GM19455 (cell line): ENCODE measurements around the gene SDF2.

Experiments used
- ATAC-seq: cut with Tn5 transposase; IDR thresholded peaks from one replicate; pipeline ENCODE4 v1.9.1; 2021; ENCODE audit not compliant: unreplicated experiment

The SDF2 gene

DNA sequence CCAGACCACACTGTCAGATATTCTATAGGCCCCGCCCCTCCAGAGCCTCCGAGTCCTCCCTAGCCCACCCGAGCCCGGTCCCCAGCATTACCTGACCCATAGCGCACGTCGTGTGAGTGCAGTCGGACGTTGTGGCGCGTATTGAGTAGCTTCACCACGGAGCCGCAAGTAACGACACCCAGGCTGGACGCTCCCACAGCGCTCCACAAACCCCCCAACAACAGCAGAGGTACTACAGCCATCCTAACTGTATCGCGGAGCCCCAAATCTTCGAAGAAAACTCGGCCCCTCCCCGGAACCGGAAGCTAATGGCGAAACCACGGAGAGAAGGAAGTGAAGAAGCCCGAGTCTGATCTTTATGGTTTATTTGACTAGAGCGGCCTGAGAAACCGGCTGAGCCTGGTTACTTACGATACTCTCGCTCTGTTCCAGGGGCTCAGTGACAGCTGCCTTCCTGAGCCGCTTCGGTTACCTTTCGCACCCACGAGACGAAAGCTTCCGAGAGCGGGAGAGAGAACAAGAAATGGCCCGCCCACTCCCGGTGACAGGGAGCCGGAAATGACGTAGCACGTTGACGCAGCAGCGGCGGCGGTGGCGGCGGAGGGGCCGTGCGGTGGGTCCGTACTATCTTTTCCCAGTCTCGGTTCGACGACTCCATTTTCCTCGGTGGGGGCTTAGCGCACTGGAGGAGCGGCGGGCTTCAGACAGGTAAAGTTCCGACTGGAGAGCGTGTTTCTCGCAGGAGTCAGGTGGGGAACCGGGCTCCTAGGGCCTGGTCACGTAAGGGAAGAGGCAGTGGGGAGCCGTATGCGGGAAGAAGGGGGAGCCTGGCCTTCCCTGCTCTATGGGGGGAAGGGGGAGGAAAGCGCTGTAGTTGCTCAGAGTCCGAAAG is at the start of gene SDF2, which contains the start of gene SUPT6H:
Gene SDF2 (minus strand): TSS at position 272 of the 892 bp plus-strand sequence. CDS start 30 bp downstream, at position 242.
Gene SUPT6H (plus strand): TSS at position 571 of the 892 bp plus-strand sequence. CDS start 11,197 bp downstream, outside the sequence.
- peak; percentile 85 for ATAC-seq

- peak; percentile 74 for ATAC-seq
Observed at GRCh38 chr17:28710861-28711722, 49.4 kb upstream of the SDF2 start.

- ATAC-seq: no peak
Observed at GRCh38 chr17:28707339-28707720, 45.6 kb upstream of the SDF2 start.

DNA sequence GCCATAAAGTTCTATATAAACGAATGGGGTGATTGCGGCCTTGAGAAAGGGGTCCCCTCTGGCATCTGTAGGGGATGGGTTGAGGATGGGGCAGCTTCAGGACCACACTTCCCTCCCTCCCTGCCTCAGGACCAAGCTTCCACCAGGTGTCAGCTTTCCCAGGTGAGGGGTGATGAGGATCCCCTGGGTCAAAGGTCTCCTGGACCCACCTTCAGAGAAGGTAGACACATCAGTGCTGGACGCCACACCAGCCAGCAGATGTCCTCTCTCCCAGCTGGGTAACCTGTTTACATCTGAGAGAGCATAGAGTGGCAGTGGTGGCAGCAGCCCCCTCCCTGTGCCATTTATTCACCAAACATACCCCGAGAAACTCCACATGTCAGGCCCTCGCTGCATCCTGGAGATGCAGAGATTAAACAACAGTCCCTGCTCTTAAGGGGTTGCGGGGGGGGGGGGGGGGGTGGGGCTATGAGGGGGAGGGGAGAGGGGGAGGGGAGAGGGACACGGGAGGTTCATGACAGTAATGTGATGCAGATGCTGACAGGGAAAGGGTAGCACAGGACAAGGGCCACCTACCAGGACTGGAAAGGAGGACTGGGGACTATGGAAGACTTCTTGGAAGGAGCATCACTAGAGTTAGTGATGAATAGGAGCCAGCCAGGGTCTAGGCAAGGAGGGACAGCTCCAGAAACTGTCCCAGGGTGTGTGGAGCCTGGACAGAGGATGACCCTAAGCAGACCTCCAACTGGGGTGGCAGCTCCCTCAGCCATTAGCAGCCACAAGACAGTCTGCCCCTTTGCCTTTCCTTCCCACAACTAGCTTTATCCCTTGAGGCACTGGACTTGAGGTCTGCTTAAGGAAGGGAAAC is 45.0 kb upstream of the SDF2 start:
- no peak for ATAC-seq

GRCh38 chr17:28705728-28706334 is 44.1 kb upstream of the SDF2 start:
- no peak for ATAC-seq

GRCh38 chr17:28705074-28705659 is 43.5 kb upstream of the SDF2 start:
- no peak for ATAC-seq

DNA sequence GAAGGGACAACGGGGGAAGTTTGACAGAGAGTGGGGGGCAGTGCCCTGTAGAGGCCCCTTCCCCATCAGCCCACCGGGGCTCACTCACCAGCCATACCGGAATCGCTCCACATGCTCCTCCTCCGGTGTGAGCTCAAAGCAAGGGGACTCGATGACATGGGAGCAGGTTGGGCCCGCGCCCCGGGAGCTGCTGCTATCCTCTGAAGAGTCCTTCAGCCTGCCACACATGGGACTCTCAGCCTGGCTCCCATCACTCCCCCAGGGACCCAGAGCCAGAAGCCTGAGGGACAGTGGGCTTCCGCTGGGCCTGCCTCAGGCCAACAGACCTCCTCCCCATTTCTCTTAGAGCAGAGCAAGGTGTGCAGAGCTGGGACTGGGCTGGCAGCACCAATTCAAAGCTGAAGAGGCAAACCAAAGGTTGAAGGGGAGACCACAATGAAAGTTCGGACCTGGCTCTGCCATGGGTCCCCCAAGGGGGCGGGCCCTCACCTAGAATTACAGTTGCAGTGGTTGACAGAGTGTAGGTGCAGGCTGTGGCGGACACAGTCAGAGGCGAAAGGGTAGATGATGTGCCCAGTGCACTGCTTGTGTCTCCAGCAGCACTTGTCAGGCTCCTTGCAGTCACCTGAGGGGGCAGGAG is 42.6 kb upstream of the SDF2 start:
- ATAC-seq: no peak

DNA sequence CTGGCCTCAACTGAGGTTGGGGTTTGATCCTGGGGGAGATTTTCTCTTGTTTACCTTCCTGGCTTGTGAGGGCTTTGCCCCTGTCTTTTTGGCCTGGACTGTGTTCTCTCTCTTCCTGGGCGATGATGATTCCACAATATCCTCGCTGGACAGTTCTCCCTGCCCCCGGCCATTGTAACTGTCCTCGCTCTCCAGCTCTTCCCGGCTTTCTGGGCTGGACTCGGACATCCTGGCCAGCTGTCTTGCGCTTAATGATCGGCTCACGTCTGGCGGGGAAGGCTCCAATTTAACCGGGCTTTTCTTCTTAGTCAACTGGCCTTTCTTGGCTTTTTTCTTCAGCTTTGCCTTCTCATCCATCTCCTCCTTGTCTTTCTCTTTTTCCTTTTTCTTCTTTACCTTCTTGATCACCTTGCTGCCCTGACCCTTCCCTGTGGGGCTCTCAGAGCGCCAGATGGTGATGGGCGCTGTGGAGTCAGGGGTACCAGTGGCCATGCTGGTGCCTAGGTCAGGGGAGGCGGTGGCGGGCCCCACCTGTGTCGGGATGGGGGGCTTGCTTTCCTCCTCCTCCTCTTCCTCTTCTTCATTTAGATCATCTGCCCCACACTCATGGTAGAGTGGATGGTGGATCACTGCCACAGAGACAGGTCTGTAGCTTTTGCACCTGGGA is 42.0 kb upstream of the SDF2 start:
- no peak for ATAC-seq

GRCh38 chr17:28702752-28703150 is 41.0 kb upstream of the SDF2 start:
- ATAC-seq: no peak

DNA sequence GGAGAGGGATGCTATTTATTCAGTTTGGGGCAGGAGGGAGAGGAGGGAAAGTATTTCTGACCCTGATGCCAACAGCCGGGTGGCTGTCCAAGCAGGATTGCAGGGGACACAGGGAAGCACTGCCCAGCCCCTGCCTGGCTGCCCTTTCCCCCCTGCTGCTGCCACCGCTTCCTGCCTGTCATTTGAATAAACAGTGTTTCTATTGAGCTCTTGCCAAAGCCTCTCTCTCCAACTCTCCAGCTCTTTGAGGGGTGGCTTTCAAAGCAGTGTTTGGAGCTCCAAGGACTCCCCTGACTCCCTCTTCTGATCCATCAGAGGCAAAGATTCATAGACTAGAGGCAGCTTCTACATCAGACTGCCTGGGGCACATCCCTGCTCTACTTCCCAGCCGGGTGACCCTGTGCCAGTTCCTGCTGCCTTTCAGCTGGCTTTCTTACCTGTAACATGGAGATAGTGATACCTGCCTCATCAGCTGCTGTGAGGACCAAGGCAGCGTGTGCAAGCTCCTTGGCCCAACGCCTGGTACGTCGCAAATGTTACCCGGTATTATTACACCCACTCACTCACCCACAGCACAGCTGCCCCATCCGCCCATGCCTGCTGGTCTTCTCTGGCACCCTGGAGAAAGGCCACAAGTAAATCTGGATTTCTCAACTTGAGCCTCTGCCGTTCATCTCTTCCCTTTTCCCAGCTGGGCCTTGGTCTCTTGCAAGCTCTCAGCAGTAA is 40.5 kb upstream of the SDF2 start:
- ATAC-seq: no peak

DNA sequence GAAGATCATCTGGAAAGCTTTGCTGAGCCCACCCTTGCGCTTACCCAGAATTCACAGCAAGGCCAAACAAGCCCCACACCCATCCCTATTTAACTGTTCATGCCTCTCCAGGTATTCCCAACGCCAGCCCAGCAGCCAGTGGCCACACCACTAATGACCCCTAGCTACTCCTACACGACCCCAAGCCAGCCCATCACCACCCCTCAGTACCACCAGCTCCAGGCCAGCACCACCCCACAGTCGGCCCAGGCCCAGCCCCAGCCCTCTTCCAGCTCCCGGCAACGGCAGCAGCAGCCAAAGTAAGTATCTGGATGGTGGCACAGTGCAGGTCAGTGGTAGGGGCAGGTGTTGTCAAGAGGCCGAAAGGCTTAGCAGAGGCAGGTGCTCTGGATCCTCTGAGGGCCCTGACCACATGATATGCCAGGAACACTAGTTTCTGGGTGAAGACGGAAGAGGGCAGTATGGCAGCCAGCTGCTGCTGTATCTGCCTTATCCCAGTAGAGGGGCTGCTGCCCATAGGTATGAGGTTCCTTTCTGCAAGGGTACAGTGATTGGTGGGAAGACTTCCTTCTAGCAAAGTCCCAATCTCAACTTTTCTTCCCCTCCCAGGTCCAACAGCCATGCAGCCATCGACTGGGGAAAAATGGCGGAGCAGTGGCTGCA is 39.3 kb upstream of the SDF2 start:
- no peak for ATAC-seq

- ATAC-seq: no peak
Observed at GRCh38 chr17:28700278-28700677, 38.6 kb upstream of the SDF2 start.

DNA sequence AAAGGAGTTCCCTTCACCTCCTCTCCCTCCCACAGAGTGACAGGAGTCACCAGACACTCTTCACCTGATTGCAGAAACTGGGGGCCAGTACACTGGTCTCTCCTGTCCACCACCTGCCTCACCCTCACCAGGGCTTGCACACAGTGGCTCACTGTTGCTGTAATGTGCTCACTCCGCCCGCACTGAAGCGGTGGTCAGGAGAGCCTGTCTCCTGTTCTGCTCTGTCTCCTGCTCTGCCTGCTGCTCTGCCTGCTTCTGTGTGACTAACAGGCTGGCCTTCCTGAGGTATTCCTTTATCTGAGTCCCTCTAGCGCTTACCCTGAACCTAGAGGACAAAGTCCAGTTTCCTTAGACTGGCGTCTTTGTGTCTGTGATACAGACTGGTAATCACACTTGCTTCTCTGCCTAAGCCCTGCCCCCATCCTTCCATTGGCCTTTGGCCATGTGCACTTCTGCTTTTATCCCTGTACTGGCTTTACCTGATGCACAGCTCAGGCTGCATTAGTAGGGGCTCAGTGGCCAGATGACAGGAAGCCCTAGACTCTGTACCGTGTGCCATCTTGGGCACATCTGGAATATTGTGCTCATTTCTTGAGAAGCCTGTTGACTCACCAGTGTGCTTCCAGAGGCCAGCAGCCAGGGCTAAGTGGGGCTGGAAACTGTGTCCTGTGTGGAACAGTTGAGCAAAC is 36.7 kb upstream of the SDF2 start:
- ATAC-seq: no peak

DNA sequence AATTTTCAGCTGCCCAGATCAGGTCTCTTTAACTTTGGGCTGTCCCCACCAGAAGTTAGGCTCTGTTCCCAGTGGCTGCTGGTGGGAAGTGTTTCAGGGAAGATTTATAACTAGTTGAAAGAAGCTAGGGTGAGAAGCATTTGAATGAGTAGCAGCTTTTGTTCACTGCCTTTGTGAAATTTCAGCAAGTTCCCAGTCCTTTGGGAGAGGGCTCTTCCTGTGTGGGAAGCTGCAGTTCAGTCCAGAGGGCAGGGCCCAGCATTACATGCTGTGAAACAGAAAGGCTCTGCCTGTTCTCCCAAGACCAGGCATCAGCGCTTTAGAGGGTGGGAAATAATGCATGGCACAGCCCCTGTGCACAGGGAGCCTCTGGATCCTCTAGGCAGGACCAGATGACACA is 32.2 kb upstream of the SDF2 start:
- no peak for ATAC-seq

DNA sequence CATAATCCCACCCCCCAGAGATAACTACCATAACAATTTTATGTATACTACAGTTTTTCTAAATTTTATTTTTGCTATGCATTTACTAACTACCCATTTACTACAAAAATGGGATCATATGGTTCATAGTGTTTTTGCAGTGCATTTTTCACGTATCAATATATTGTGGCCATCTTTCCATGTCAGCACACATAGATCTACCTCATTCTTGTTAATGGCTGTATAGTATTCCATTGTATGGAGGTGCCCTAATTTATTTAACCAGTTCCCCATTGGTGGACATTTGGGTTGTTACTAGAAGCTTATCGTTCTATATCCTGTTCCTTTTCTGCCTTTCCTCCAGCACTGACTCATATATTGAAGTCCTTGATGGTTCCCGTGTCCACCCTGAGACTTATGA is 27.3 kb upstream of the SDF2 start:
- no peak for ATAC-seq

GRCh38 chr17:28688481-28688880 is 26.8 kb upstream of the SDF2 start:
- ATAC-seq: no peak

GRCh38 chr17:28686296-28686695 is 24.6 kb upstream of the SDF2 start:
- ATAC-seq: no peak
